Naive thymus-derived CD4-positive, alpha-beta T cell (primary cell): Measurements from ENCODE around the gene NBDY. TPM values are rescaled to one million over a fixed set of nuclear protein-coding genes. Genes with fewer than 3 reads are reported as not detected.
A peak's percentile ranks its signal among the peaks of the same experiment; 100 is the strongest.

Experiments
- ATAC-seq: fragments of 150-1000 bp; cut with Tn5 transposase; 2 replicates; pipeline ENCODE4 v1.10.0; 2021; ENCODE audit warnings: mild to moderate bottlenecking, moderate library complexity
- CTCF ChIA-PET: fragments of 350-600 bp; sonication (Branson Sonifier 250); formaldehyde crosslinking; loops from one replicate; lab custom pipeline; 2021; ENCODE audit warnings: antibody characterized with exemption; lab: Charles Lee
- POLR2A ChIA-PET: fragments of 350-600 bp; sonication (Branson Sonifier 250); formaldehyde crosslinking; loops from one replicate; lab custom pipeline; 2021; ENCODE audit warnings: antibody characterized with exemption, inconsistent platforms; lab: Charles Lee
- DNase-seq, 9 donors: peaks; one replicate each; pipeline versions ENCODE4 v3.0.0 to v3.0.0-alpha.2; 2020 to 2022; ENCODE audit warnings: mixed read lengths in 1 of 9
- H3K27ac ChIP-seq: one replicate; pipeline ENCODE4 v1.7.0; 2013; ENCODE audit warnings: mild to moderate bottlenecking, low read depth, low read length, moderate library complexity
- H3K27me3 ChIP-seq, 2 donors: one replicate each; pipeline ENCODE4 v1.7.0; 2013; ENCODE audit warnings: low read length in 2 of 2, mild to moderate bottlenecking in 2 of 2, moderate library complexity in 2 of 2; ENCODE audit not compliant: control insufficient read depth in 2 of 2, insufficient read depth in 2 of 2
- H3K36me3 ChIP-seq, 3 experiments: 1 replicate in 2 of 3; 2 replicates in 1 of 3; pipeline ENCODE4 v1.7.0; 2013; ENCODE audit warnings: low read length in 3 of 3, mild to moderate bottlenecking in 3 of 3, moderate library complexity in 1 of 3; ENCODE audit not compliant: insufficient read depth in 3 of 3, control insufficient read depth in 2 of 3
- H3K4me1 ChIP-seq, 2 donors: one replicate each; pipeline ENCODE4 v1.7.0; 2013; ENCODE audit warnings: low read length in 2 of 2, mild to moderate bottlenecking in 2 of 2, moderate library complexity in 1 of 2; ENCODE audit not compliant: control insufficient read depth in 2 of 2, insufficient read depth in 2 of 2
- H3K4me3 ChIP-seq: 2 replicates; pipeline ENCODE4 v1.7.0; 2013; ENCODE audit warnings: mild to moderate bottlenecking, low read length
- H3K9me3 ChIP-seq, 3 experiments: 1 replicate in 2 of 3; 2 replicates in 1 of 3; pipeline ENCODE4 v1.7.0; 2013; ENCODE audit warnings: low read length in 3 of 3; ENCODE audit not compliant: control insufficient read depth in 2 of 3
- H3K27ac Mint-ChIP-seq, 9 donors: one replicate each; pipeline ENCODE4 v1.8.0; 2020 to 2022; ENCODE audit warnings: mixed read lengths in 9 of 9, mild to moderate bottlenecking in 8 of 9, moderate library complexity in 5 of 9, inconsistent platforms in 2 of 9
- H3K27me3 Mint-ChIP-seq, 5 donors: one replicate each; pipeline ENCODE4 v1.8.0; 2021 to 2022; ENCODE audit warnings: mixed read lengths in 5 of 5, mild to moderate bottlenecking in 1 of 5
- H3K36me3 Mint-ChIP-seq, 5 donors: one replicate each; pipeline ENCODE4 v1.8.0; 2020 to 2022; ENCODE audit warnings: mixed read lengths in 5 of 5, mild to moderate bottlenecking in 3 of 5, inconsistent platforms in 1 of 5
- H3K4me1 Mint-ChIP-seq, 7 donors: one replicate each; pipeline ENCODE4 v1.8.0; 2020 to 2022; ENCODE audit warnings: mixed read lengths in 7 of 7, mild to moderate bottlenecking in 3 of 7, inconsistent platforms in 1 of 7
- H3K4me3 Mint-ChIP-seq, 10 donors: one replicate each; pipeline ENCODE4 v1.8.0; 2020 to 2022; ENCODE audit warnings: mild to moderate bottlenecking in 10 of 10, mixed read lengths in 10 of 10, moderate library complexity in 6 of 10, inconsistent platforms in 2 of 10
- H3K9me3 Mint-ChIP-seq, 11 donors: one replicate each; pipeline ENCODE4 v1.8.0; 2020 to 2022; ENCODE audit warnings: mixed read lengths in 11 of 11, mild to moderate bottlenecking in 4 of 11, inconsistent platforms in 1 of 11, moderate library complexity in 1 of 11
- intact Hi-C, 2 donors: fragments of 100-400 bp; cut with micrococcal nuclease; formaldehyde crosslinking; loops; one replicate each; pipeline ENCODE4 v1.15.1; 2023
- polyA plus RNA-seq, 2 donors: library from polyadenylated mRNA; unstranded; fragments of 300-500 nt; fragmentation: Illumina TruSeq; gene quantifications; one replicate each; pipeline ENCODE4 v1.2.3, GENCODE V29; 2021
- total RNA-seq, 6 experiments: library from RNA in 5 of 6; stranded (reverse) in 5 of 6; gene quantifications; 1 replicate in 5 of 6; 2 replicates in 1 of 6; pipeline ENCODE4 v1.2.3 and lab custom pipeline; 2021 to 2026

The NBDY gene
- total and polyA plus RNA-seq, 7 experiments from 2014 or later: 24.9 to 91.5 (median 40.9) TPM

GRCh38 chrX:56802428-56802827 lies 73.4 kb downstream of the NBDY start:
- ChIA-PET CTCF (interaction anchor here (0.7 kb wide), 1 partner anchor 177 kb away, joined by 3 read pairs; no protein-coding TSS in a partner anchor), POLR2A (no interaction called here)
- Histone ChIP-seq H3K4me3 (no peak overlapping the region), H3K9me3 (no peaks in the 10 kb centered on the region), H3K27me3 (no peaks in the 10 kb centered on the region), H3K27ac (no peak overlapping the region), H3K36me3 (peaks cover 0 to 3% (median 2%) of the 10 kb centered on the region in 3 experiments), H3K4me1 (peaks cover 24 to 33% of the 10 kb centered on the region in 2 donors)
- DNase-seq: no peak
- peak overlapping the region in 3 of 9 donors; percentile 17 to 89 (median 44) for H3K27ac Mint-ChIP-seq
- H3K9me3 Mint-ChIP-seq: no peaks in the 10 kb centered on the region
- H3K27me3 Mint-ChIP-seq: no peaks in the 10 kb centered on the region
- peak overlapping the region in 4 of 10 donors; percentile 90 to 96 (median 94) for H3K4me3 Mint-ChIP-seq
- peaks cover 32 to 67% (median 51%) of the 10 kb centered on the region in 7 donors for H3K4me1 Mint-ChIP-seq
- intact Hi-C loops: loop anchor here (5.0 to 10.0 kb wide), 4 partner anchors 652 to 1222 kb away; partner anchors contain the start of gene ZXDB (in 1 of the 2)
- H3K36me3 Mint-ChIP-seq: peaks cover 0 to 4% (median 0%) of the 10 kb centered on the region in 5 donors
- ATAC-seq: no peak

GRCh38 chrX:56802921-56803849 lies 74.1 kb downstream of the NBDY start:
- Histone ChIP-seq H3K27me3 (no peaks in the 10 kb centered on the region), H3K4me3 (no peak overlapping the region), H3K36me3 (peaks cover 0 to 3% (median 2%) of the 10 kb centered on the region in 3 experiments), H3K4me1 (peaks cover 21 to 26% of the 10 kb centered on the region in 2 donors), H3K27ac (peak overlapping the region; percentile 52), H3K9me3 (no peaks in the 10 kb centered on the region)
- ChIA-PET CTCF (interaction anchor here (0.7 kb wide), 1 partner anchor 176 kb away, joined by 3 read pairs; no protein-coding TSS in a partner anchor), POLR2A (no interaction called here)
- peaks cover 27 to 64% (median 44%) of the 10 kb centered on the region in 7 donors for H3K4me1 Mint-ChIP-seq
- H3K36me3 Mint-ChIP-seq: peaks cover 0 to 5% (median 0%) of the 10 kb centered on the region in 5 donors
- no peaks in the 10 kb centered on the region for H3K27me3 Mint-ChIP-seq
- H3K9me3 Mint-ChIP-seq: no peaks in the 10 kb centered on the region
- ATAC-seq: no peak
- H3K4me3 Mint-ChIP-seq: peak overlapping the region in 8 of 10 donors; percentile 21 to 97 (median 92)
- intact Hi-C loops: loop anchor here (1.0 to 10.0 kb wide), 5 partner anchors 175 to 1222 kb away; partner anchors contain the start of gene ZXDB (in 1 of the 2)
- DNase-seq: peak; percentile 22 to 84 (median 61)
- peak overlapping the region; percentile 18 to 96 (median 73) for H3K27ac Mint-ChIP-seq

- ChIA-PET POLR2A (no interaction called here), CTCF (interaction anchor here (0.6 kb wide), 1 partner anchor 556 kb away, joined by 4 read pairs; no protein-coding TSS in a partner anchor)
- intact Hi-C loops: loop anchor here (1.0 to 10.0 kb wide), 5 partner anchors 174 to 1221 kb away; partner anchors contain the start of gene ZXDB (in 1 of the 2)
- ATAC-seq (no peak), DNase-seq (no peak)
- Mint-ChIP-seq H3K4me1 (peaks cover 32 to 65% (median 41%) of the 10 kb centered on the region in 7 donors), H3K4me3 (peak overlapping the region in 6 of 10 donors; percentile 7 to 97 (median 94)), H3K36me3 (peaks cover 0 to 7% (median 0%) of the 10 kb centered on the region in 5 donors), H3K27ac (peak overlapping the region; percentile 18 to 96 (median 66)), H3K27me3 (no peaks in the 10 kb centered on the region), H3K9me3 (no peaks in the 10 kb centered on the region)
- Histone ChIP-seq H3K4me3 (no peak overlapping the region), H3K9me3 (no peaks in the 10 kb centered on the region), H3K27ac (peak overlapping the region; percentile 52), H3K4me1 (peaks cover 16 to 17% of the 10 kb centered on the region in 2 donors), H3K27me3 (no peaks in the 10 kb centered on the region), H3K36me3 (peaks cover 0 to 3% (median 2%) of the 10 kb centered on the region in 3 experiments)
These were observed 75.0 kb downstream of the NBDY start for GRCh38 chrX:56803850-56804681.

GRCh38 chrX:56804867-56805266 lies 75.8 kb downstream of the NBDY start:
- POLR2A ChIA-PET: no interaction called here
- no peaks in the 10 kb centered on the region for H3K27me3 ChIP-seq
- no peaks in the 10 kb centered on the region for H3K9me3 ChIP-seq
- no peak overlapping the region for H3K27ac ChIP-seq
- H3K27ac Mint-ChIP-seq: peak overlapping the region in 1 of 9 donors; percentile 34
- CTCF ChIA-PET: no interaction called here
- no peaks in the 10 kb centered on the region for H3K27me3 Mint-ChIP-seq
- peaks cover 0 to 3% (median 2%) of the 10 kb centered on the region in 3 experiments for H3K36me3 ChIP-seq
- H3K9me3 Mint-ChIP-seq: peaks cover 0 to 2% (median 0%) of the 10 kb centered on the region in 11 donors
- H3K36me3 Mint-ChIP-seq: peaks cover 0 to 12% (median 0%) of the 10 kb centered on the region in 5 donors
- no peak overlapping the region for H3K4me3 Mint-ChIP-seq
- ATAC-seq (no peak), DNase-seq (no peak)
- peaks cover 30 to 63% (median 40%) of the 10 kb centered on the region in 7 donors for H3K4me1 Mint-ChIP-seq
- intact Hi-C loops: loop anchor here (5.0 to 10.0 kb wide), 4 partner anchors 650 to 1220 kb away; partner anchors contain the start of gene ZXDB (in 1 of the 2)
- peaks cover 9 to 16% of the 10 kb centered on the region in 2 donors for H3K4me1 ChIP-seq
- H3K4me3 ChIP-seq: no peak overlapping the region

- Histone ChIP-seq H3K4me3 (no peak overlapping the region), H3K4me1 (peaks cover 4 to 14% of the 10 kb centered on the region in 2 donors), H3K27ac (no peak overlapping the region), H3K27me3 (no peaks in the 10 kb centered on the region), H3K9me3 (no peaks in the 10 kb centered on the region), H3K36me3 (peaks cover 0 to 3% (median 2%) of the 10 kb centered on the region in 3 experiments)
- CTCF ChIA-PET: no interaction called here
- H3K9me3 Mint-ChIP-seq: peaks cover 0 to 2% (median 0%) of the 10 kb centered on the region in 11 donors
- DNase-seq (no peak), ATAC-seq (no peak)
- peak overlapping the region in 5 of 9 donors; percentile 5 to 59 (median 34) for H3K27ac Mint-ChIP-seq
- H3K27me3 Mint-ChIP-seq: no peaks in the 10 kb centered on the region
- POLR2A ChIA-PET: interaction anchor here (0.6 kb wide), 1 partner anchor 181 kb away, joined by 3 read pairs; no protein-coding TSS in a partner anchor
- H3K4me3 Mint-ChIP-seq: peak overlapping the region in 1 of 10 donors; percentile 31
- H3K4me1 Mint-ChIP-seq: peaks cover 27 to 63% (median 42%) of the 10 kb centered on the region in 7 donors
- H3K36me3 Mint-ChIP-seq: peaks cover 0 to 17% (median 0%) of the 10 kb centered on the region in 5 donors
- intact Hi-C loops: loop anchor here (10.0 kb wide), 3 partner anchors 649 to 1219 kb away; partner anchors contain the start of gene ZXDB (in 1 of the 2)
These were observed 76.4 kb downstream of the NBDY start for GRCh38 chrX:56805399-56805798.
